Adrenal gland (tissue), 12 donors: ENCODE measurements around the gene NAV2. TPM values are rescaled to one million over a fixed set of nuclear protein-coding genes. Genes with fewer than 3 reads are reported as not detected.

Experiments used
- DNase-seq, 7 donors: peaks; one replicate each; pipeline ENCODE4 v3.0.0-alpha.2; 2019 to 2020
- H3K27ac ChIP-seq, 5 donors: fragments of 200-600 bp; sonication (generic) in 4 of 5; 1 replicate in 3 of 5; 2 replicates in 2 of 5; pipeline versions ENCODE4 v1.5.1 to v1.8.0; 2016 to 2020; ENCODE audit warnings: mild to moderate bottlenecking in 1 of 5
- H3K27me3 ChIP-seq: fragments of 200-600 bp; 2 replicates; pipeline ENCODE4 v1.8.0; 2021
- H3K36me3 ChIP-seq, 2 donors: fragments of 200-600 bp; replicated peaks in 1 of 2; 1 replicate in 1 of 2; 2 replicates in 1 of 2; pipeline versions ENCODE4 v1.5.1 to v1.8.0; 2018 to 2022
- H3K4me1 ChIP-seq, 2 donors: fragments of 200-600 bp; replicated peaks in 1 of 2; 1 replicate in 1 of 2; 2 replicates in 1 of 2; pipeline versions ENCODE4 v1.5.1 to v1.8.0; 2018 to 2021
- H3K4me3 ChIP-seq, 4 donors: fragments of 200-600 bp; sonication (generic) in 3 of 4; one replicate each; pipeline ENCODE4 v1.5.1; 2016 to 2018
- H3K9me3 ChIP-seq, 3 donors: fragments of 200-600 bp; sonication (generic) in 1 of 3; replicated peaks in 1 of 3; 1 replicate in 2 of 3; 2 replicates in 1 of 3; pipeline versions ENCODE4 v1.5.1 to v1.8.0; 2016 to 2021
- CTCF ChIP-seq, 6 experiments: fragments of 450-650 bp in 4 of 6; fragments of 200-600 bp in 2 of 6; sonication (generic) in 1 of 6; IDR thresholded peaks; 1 replicate in 5 of 6; 2 replicates in 1 of 6; pipeline versions ENCODE4 v1.5.1 to v1.8.0; 2016 to 2021; ENCODE audit warnings: antibody characterized with exemption in 6 of 6, mild to moderate bottlenecking in 2 of 6, moderate library complexity in 1 of 6
- POLR2A ChIP-seq, 2 donors: fragments of 450-650 bp; IDR thresholded peaks; one replicate each; pipeline ENCODE4 v1.6.1; 2017; ENCODE audit warnings: antibody characterized with exemption in 2 of 2, mild to moderate bottlenecking in 2 of 2, moderate library complexity in 1 of 2
- WGBS, 4 donors: extraction: QIAGEN DNeasy Blood & Tissue Kit in 2 of 4; methylation state at CpG; one replicate each; pipeline versions ENCODE4 v1.1.5 to v1.1.7; 2013 to 2017; 5-methylcytosine and 5-hydroxymethylcytosine counted together
- intact Hi-C, 2 donors: fragments of 100-400 bp; cut with DNase I; formaldehyde crosslinking; loops; one replicate each; pipeline versions ENCODE4 v1.14.1 to v1.15.0; 2022 to 2023
- polyA plus RNA-seq, 3 donors: library from polyadenylated mRNA; stranded (reverse); fragments of 200-250 nt in 2 of 3; fragments of 350-450 nt in 1 of 3; fragmentation: Illumina TruSeq in 1 of 3; extraction: RNeasy Lipid Tissue Mini Kit (QIAGEN cat#74804) in 1 of 3; gene quantifications; one replicate each; pipeline ENCODE4 v1.2.3, GENCODE V29; 2013 to 2014
- total RNA-seq, 9 donors: library from RNA; depleted of rRNA in 4 of 9; stranded (reverse); fragments of >200 nt in 4 of 9; fragments of 120-200 nt in 1 of 9; fragmentation: NEBNext Ultra II Directional in 1 of 9; extraction: Animal tissue kit (Norgen Biotek cat#: 25700) in 1 of 9; gene quantifications; one replicate each; pipeline versions ENCODE4 v1.1.0 to v1.2.4, GENCODE V29; 2013 to 2023
- donor health status: healthy with polysubstance abuse.
- donor health status: Bipolar disorder and iron deficiency.
- donor health status: DM: yes; HTN: yes; CAD: no.
- donor health status: DM: no; HTN: no; CAD: no.
- donor health status: DM: no; HTN: no; CAD: no.
- donor health status: DM: yes; HTN: yes; CAD: no.

Gene NAV2
- total and polyA plus RNA-seq, 12 donors = 1.6 to 9.2 (median 5.5) TPM

GRCh38 chr11:19827399-19828135 is 114.9 kb downstream of the NAV2 start:
- Histone ChIP-seq H3K9me3 (no peaks in the 10 kb centered on the region), H3K27ac (no peak overlapping the region), H3K27me3 (no peaks in the 10 kb centered on the region), H3K4me1 (no peaks in the 10 kb centered on the region), H3K36me3 (no peaks in the 10 kb centered on the region), H3K4me3 (no peak overlapping the region)
- intact Hi-C loops = no loop called here
- WGBS, 4 donors = 85 to 91% (median 88%) methylated on average over 12 of the region's 12 CpGs
- TF ChIP-seq POLR2A (IDR thresholded peaks at IDR 0.05) (no peak), CTCF (IDR thresholded peaks at IDR 0.05) (no peak)
- DNase-seq = no peak

- H3K27ac ChIP-seq = no peak overlapping the region
- 68 to 81% (median 72%) methylated on average over 12 of the region's 12 CpGs for WGBS, 4 donors
- H3K36me3 ChIP-seq = no peaks in the 10 kb centered on the region
- no peaks in the 10 kb centered on the region for H3K9me3 ChIP-seq
- H3K4me1 ChIP-seq = no peaks in the 10 kb centered on the region
- H3K4me3 ChIP-seq = no peak overlapping the region
- intact Hi-C loops = no loop called here
- DNase-seq = peak in 1 of 7 donors; percentile 39
- no peaks in the 10 kb centered on the region for H3K27me3 ChIP-seq
- TF ChIP-seq CTCF (IDR thresholded peaks at IDR 0.05) = no peak
- no peak for TF ChIP-seq POLR2A (IDR thresholded peaks at IDR 0.05)
Measured at GRCh38 chr11:19828382-19829108, 115.9 kb downstream of the NAV2 start.

- WGBS, 4 donors = 57 to 71% (median 64%) methylated on average over 7 of the region's 7 CpGs
- H3K9me3 ChIP-seq = no peaks in the 10 kb centered on the region
- intact Hi-C loops = no loop called here
- TF ChIP-seq POLR2A (IDR thresholded peaks at IDR 0.05) (no peak), CTCF (IDR thresholded peaks at IDR 0.05) (no peak)
- no peaks in the 10 kb centered on the region for H3K27me3 ChIP-seq
- no peak overlapping the region for H3K27ac ChIP-seq
- H3K4me1 ChIP-seq = no peaks in the 10 kb centered on the region
- no peak overlapping the region for H3K4me3 ChIP-seq
- DNase-seq = no peak
- no peaks in the 10 kb centered on the region for H3K36me3 ChIP-seq
Measured at GRCh38 chr11:19829109-19829837, 116.6 kb downstream of the NAV2 start.

- Histone ChIP-seq H3K36me3 (no peaks in the 10 kb centered on the region), H3K4me3 (no peak overlapping the region), H3K27me3 (no peaks in the 10 kb centered on the region), H3K9me3 (no peaks in the 10 kb centered on the region), H3K27ac (no peak overlapping the region), H3K4me1 (no peaks in the 10 kb centered on the region)
- WGBS, 4 donors = 92 to 97% (median 94%) methylated on average over 12 of the region's 12 CpGs
- DNase-seq = no peak
- TF ChIP-seq POLR2A (IDR thresholded peaks at IDR 0.05) = no peak
- no peak for TF ChIP-seq CTCF (IDR thresholded peaks at IDR 0.05)
- intact Hi-C loops = no loop called here
Measured at GRCh38 chr11:19832086-19832750, 119.6 kb downstream of the NAV2 start.
